Umbilical cord (tissue), 2 donors: Measurements from ENCODE around the gene PRKAR1B. TPM values are rescaled to one million over a fixed set of nuclear protein-coding genes. Genes with fewer than 3 reads are reported as not detected.

Experiments
- DNase-seq: peaks from one replicate; pipeline ENCODE4 v3.0.0-alpha.2; 2015; ENCODE audit warnings: low spot score
- total RNA-seq: library from RNA; depleted of rRNA; stranded (reverse); fragments of >200 nt; gene quantifications from one replicate; pipeline ENCODE4 v1.2.3, GENCODE V29; 2014; ENCODE audit warnings: low replicate concordance; ENCODE audit not compliant: insufficient read depth

Gene PRKAR1B
- total RNA-seq, 1 donor from 2014 or later = 9.9 TPM

DNA sequence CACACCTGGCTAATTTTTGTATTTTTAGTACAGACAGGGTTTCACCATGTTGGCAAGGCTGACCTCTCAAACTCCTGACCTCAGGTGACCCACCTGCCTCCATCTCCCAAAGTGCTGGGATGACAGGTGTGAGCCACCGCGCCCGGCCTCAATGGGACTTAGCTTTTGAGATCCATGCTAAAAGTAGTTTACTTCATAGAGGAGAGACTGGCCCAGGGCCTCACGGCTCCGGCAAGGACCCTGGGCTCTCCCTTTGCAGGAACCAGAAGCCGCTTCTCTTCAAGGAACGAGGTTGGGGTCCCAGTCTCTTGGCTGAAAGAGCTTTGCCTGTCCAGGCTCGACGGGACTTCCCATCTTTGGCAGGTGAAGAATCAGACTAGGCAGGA, 30.7 kb downstream of the PRKAR1B start:
- DNase-seq = no peak

DNA sequence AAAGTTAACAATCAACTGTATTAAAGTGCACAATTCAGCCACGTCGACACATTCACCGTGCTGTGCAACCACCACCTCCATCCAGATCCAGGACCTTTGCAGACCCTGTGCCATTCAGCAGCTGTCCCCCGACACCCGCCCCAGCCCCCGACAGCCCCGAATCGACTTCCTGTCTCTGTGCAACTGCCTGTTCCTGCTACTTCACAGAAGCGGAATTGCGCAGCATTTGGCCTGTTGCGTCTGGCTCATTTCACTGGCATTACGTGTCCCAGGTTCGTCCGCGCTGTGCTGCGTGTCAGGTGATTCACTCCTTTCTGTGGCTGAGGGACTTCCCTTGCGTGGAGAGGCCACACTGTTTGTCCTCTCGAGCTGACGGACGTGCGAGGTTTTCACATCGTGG, 33.8 kb downstream of the PRKAR1B start:
- DNase-seq = no peak

DNA sequence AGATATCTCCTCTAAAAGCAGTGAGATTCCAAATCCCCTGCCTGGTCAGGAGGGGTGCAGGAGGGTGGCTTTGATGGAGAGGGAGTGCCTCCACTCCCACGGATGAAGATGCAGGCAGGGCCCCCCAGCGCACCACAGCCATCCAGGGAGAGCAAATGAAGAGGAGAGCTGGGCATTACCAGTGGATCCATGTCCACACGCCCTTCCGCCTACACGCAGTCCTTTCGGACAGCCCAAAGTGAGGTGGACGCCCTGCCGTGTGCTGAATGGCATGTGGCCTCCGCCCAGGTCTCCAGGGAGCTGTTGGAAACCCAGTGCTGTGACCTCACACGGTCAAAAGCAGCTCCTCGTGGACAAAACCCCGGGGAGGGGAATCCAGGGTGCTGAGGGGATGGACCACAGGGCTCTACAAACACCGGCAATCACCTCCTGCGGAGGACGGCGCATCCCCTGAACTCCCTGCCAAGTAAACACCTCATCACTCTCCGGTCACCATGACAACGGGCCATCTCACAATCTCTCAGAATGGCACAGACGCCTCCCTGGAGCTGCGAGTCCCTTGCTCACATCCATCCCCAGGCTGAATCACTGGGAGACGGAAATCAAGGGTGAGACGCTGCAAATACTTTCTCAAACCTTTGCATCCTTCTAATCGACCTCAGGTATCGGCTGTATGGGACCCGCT, 35.6 kb downstream of the PRKAR1B start:
- DNase-seq = no peak

GRCh38 chr7:690478-691360, 36.4 kb downstream of the PRKAR1B start:
- no peak for DNase-seq

- no peak for DNase-seq
Measured at GRCh38 chr7:685540-685939, 41.5 kb downstream of the PRKAR1B start.

DNA sequence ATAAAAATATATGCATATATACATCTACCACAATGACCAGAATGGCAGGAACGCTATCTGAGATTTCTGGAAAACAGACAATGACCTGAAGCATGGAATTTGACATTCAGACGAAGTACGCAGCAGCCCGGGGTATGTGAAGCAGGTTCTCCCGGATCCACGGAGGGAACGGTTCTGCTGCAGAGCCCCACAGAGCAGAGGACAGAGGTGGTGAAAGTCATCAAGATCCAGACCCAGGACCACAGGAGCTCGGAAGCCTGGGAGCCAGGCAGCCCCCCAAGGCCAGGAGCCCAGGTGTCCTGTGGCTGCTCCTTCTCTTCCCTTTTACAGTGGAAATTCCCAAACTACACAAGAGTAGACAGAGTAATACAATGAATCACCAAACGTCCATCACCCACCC, 42.7 kb downstream of the PRKAR1B start:
- no peak for DNase-seq

DNA sequence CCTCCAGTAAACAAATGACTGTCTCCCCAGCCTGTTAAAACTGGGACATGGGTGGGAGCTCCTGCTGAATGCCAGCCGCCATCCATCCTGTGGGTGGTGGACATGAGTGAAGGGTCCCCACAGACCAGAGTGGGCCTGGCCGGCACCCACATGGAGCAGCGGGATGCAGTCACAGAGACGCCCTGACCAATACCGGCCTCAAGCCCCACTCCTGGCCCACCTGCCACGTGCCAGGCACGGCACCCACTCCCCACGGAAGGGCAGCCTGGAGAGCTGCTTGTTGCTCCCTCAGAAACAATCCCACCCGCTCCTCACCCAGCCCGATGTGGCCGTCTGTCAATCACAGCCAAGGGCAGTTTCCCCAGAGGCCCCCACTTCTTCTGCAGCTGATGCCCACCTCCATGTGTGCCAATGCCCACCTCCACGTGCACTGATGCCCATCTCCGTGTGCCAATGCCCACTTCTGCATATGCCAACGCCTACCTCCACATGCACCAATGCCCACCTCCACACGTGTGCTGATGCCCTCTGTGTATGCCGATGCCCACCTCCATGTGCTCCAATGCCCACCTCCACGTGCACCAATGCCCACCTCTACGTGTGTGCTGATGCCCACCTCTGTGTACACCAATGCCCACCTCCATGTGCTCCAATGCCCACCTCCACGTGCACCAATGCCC, 43.4 kb downstream of the PRKAR1B start:
- DNase-seq = no peak

GRCh38 chr7:682810-683209, 44.3 kb downstream of the PRKAR1B start:
- no peak for DNase-seq

DNA sequence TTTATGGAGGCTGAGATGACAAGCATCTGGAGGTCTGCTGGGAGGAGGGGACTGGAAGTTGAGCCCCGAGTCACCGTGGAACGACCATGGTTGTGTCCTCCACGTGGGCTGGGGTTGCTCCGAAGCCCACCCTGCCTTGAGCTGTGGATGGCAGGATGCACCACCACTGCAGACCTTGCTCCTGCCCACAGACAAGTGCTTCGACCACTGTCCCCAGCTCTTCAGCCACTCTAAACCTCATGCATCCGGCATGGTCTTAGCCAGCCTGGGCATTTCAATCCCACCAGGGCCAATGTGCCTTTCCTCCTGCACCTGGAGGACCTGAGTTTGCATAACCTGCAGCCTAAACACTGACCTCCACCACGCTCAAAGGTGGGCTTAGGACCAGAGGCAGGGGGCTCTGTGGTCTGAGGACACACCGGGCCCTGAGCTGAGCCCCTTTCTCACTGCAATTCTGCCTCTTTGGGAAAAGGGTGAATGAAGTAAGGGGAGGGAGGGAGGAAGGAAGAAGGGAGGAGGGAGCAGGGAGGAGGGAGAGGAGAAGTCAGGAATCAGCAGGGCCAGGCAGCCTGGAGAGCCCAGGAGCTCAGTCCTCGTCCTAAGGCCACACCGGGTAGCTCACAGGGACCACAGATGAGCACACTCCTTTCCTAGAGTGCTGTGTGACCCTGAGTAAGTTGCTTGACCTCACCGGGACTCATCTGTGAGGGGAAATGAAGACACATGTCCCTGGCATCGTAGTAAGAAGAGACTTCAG, 45.4 kb downstream of the PRKAR1B start:
- no peak for DNase-seq

- DNase-seq = no peak
Measured at GRCh38 chr7:680411-681127, 46.5 kb downstream of the PRKAR1B start.

DNA sequence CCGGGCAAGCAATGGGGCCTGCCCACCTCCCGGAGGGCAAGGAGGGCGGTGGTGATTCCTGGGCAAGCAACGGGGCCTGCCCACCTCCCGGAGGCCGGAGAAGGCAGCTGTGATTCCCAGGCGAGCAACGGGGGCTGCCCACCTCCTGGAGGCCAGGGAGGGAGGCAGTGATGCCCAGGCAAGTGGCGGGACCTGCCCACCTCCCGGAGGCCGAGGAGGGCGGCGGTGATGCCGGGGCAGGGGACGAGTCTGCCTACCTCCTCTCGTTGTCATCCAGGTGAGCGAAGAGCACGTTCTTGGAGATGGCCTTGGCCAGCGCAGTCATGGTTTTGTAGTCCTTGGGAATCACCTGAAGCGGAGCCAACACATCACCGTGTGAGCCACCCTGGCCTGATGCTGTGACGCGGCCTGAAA, 50.1 kb downstream of the PRKAR1B start:
- no peak for DNase-seq

GRCh38 chr7:676246-676971, 50.7 kb downstream of the PRKAR1B start:
- no peak for DNase-seq

DNA sequence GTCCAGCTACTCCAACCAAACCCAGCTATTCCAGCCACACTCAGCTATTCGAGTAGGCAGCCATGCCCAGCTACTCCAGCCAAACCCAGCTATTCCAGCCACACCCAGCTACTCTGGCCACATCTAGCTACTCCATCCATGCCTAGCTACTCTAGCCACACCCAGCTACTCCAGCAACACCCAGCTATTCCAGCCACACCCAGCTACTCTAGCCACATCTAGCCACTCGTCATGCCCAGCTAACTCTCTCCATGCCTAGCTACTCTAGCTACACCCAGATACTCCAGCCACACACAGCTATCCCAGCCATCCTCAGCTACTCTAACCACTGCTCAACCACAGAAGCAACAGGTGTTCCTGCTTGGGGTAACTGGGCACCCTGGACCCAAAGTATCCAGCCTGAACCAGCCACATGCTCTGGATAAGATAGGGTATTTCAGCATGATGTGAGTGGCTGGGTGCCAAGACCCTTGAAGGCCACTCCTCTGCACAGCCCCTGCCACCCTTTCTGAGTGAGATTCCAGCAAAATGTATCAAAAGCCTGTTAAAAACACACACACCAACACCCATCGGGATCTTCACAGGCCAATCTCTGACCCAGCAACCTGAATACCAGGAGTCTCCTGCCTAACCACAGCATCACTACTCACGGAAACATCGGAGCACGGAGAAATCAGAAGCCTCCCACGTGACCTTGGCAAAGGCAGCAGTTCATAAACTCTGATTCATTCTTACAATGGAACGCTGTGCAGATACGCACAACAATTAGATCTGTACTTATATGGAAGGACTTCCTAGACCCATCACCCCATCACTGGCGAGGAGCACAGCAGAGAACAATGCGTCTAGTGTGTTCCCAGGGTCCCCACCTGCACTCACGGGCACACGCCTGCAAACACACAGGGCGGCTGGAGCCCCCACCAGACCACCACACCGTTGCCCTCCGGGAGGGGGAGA, 52.3 kb downstream of the PRKAR1B start:
- DNase-seq = no peak

DNA sequence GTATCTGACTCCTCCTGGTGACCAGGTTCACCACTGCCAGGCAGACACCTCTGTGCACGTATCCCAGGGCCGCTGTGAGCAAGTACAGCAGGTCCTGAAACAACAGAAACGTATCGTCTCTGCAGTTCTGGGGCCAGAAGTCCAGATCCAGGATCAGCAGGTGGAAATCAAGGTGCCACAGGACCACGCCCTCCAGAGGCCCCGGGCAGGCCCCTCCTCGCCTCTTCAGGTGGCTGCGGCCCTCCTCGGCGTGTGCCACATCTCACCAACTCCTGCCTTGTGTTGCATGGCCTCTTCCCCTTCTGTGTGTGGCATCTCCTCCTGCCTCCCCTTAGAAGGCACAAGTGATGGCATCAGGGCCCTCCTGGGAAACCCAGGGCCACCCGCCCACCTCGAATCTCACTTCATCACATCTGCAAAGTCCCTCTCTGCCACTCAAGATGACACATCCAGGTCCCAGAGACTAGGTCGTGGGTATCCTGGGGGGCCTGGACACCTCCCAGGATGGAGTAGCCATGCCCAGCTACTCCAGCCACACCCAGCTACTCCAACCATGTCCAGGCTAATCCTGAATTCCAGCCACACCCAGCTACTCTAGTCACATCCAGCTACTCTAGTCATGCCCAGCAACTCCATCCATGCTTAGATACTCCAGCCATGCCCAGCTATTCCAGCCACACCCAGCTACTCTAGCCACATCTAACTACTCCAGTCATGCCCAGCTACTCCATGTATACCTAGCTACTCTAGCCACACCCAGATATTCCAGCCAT, 53.2 kb downstream of the PRKAR1B start:
- DNase-seq = no peak

DNA sequence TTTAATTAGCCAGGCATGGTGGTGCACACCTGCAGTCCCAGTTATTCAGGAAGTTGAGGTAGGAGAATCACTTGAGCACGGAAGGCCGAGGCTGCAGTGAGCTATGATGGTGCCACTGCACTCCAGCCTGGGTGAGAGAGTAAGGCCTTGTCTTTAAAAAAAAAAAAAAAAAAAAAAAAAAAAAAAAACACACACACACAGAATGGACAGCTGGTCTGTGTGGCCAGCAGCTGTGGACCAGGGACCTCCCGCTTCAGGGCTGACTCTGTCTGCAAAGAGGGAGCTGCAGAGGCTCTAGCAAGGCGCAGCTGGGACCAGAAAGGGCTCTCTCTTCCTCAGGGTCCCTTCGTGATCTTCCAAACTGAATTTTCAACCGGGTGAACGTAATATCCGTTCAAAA, 54.2 kb downstream of the PRKAR1B start:
- DNase-seq = no peak

DNA sequence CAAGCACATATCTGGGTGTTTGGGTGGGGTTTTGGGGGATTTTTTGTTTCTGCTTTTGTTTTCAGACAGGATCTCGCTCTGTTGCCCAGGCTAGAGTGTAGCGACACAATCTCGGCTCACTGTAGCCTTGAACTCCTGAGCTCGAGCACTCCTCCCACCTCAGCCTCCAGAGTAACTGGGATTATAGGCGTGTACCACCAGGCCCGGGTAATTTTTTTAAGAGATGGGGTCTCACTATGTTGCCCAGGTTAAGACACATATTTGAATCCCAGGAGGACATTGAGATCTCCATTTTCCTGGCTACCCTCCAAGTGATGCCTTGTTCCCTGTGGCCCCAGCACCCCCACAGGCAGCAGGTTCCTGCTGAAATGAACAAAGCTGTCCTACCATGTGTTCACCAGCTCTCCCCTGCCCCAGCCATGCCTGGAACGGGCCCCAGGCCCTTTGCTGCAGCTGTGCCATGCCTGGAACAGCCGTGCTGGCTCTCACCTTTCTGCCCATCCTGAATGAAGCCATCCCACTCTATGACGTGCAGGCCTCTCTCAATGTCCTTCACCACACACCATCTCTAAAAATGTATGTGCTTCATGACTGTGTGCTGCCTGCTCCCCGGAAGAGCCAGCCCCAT, 55.6 kb downstream of the PRKAR1B start:
- no peak for DNase-seq

DNA sequence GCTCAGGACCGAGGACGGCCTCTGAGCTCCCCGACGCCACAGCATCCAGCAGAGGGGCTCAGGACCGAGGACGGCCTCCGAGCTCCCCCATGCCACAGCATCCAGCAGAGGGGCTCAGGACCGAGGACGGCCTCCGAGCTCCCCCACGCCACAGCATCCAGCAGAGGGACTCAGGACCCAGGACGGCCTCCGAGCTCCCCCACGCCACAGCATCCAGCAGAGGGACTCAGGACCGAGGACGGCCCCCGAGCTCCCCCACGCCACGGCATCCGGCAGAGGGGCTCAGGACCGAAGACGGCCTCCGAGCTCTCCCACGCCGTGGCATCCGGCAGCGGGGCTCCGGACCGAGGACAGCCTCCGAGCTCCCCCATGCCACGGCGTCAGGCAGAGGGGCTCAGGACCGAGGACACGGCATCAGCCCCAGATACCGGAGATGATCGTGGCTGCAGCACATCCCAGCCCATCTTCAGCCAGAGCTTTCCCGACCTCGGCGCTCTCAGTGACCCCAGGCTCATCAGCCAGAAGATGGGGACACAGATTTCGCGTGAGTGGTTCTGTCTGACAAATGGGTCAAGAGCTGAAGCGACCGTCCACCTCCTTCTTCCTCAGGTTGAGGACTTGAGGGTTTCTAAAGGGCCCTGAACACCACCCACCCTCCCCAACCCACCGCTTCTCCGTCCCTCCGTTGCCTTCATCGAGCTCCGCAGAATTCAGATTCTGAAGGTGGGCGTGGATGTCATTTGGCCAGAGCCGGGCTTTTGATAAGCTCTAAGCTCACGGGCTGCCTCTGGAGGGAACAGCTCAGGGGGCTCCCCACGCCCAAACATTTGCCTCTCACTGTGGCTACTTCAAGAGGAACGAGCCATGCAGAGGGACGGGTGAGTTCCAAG, 56.3 kb downstream of the PRKAR1B start:
- DNase-seq = no peak
